Stimulated activated naive CD4-positive, alpha-beta T cell treated with Interleukin-2 at 50 U/mL for 16 hours (primary cell): ENCODE data around the gene CCDC17.

Experiments
- DNase-seq: peaks from one replicate; lab custom pipeline; 2025; lab: John Stamatoyannopoulos, UW

CCDC17 gene

GRCh38 chr1:45583666-45584350 lies 40.0 kb downstream of the CCDC17 start, which contains the start of gene NASP:
Gene NASP, plus strand, starts transcription at chr1:45584041. Its CDS starts 106 bp downstream, at chr1:45584147.
- DNase-seq: peak; percentile 83

DNA sequence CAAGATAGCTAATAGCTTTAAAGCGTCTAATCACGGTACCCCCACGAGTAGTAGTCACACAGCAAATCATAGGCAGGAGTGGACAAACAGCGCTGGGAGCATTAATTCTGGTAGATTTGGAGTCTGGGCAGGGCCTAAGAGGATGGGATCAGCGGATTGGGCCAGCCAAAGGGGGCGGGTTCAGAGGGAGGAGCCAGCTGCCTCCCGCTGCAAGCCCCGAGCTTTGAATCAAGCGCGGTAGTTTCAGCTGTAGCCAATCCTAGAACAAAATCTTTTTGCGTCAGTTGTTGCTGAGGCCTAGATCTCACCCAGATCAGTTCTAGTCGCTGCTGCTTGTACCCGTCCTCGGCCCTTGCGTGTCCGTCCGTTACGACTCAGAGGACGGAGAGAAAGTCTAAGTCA lies 40.6 kb downstream of the CCDC17 start:
- DNase-seq: peak; percentile 95

- DNase-seq: no peak
These were observed 49.7 kb downstream of the CCDC17 start for GRCh38 chr1:45574105-45574626.

- DNase-seq: no peak
These were observed 50.5 kb downstream of the CCDC17 start for GRCh38 chr1:45573231-45573804.

DNA sequence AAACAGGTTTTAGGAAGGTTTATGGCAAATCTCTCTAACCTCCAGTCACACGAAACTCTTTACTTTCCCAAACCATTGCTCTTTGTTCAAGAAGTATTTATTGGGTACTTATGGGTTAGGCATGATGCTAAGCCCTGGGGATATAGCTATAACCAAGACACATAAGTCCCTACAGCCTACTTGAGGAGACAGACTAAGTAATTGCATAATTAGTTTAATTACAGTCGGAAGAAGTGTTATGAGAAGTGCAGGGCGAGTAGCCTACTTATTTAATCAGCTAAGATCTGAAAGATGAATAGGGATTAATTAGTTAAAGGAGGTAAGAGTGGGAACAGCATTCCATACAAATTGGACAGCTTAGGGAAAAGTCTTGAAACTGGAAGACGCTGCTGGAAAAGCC lies 53.2 kb downstream of the CCDC17 start:
- DNase-seq: no peak
